ENCODE measurements around the gene DAPK3.
"Not testable (repeated sequence)": the region's sequence is repeated elsewhere in the genome, so short reads cannot be mapped to it uniquely, and the experiment has no call there.

DAPK3 gene

GRCh38 chr19:3975144-3975543 lies 4.2 kb upstream of the DAPK3 start:
- DNase-seq (ENCODE audit: low read depth), result no peak
- TF ChIP-seq CTCF (conservative IDR thresholded peaks at IDR 0.05; ENCODE audit: low read depth, low read length), result no peak
- H3K4me3 ChIP-seq (ENCODE audit: low read length), result no peak overlapping the region

GRCh38 chr19:3970313-3970807 lies 539 bp downstream of the DAPK3 start:
- DNase-seq (ENCODE audit: low read depth), result no peak
- peak overlapping the region; percentile 95 for H3K4me3 ChIP-seq (ENCODE audit: low read length)
- TF ChIP-seq CTCF (conservative IDR thresholded peaks at IDR 0.05; ENCODE audit: low read depth, low read length), result no peak

GRCh38 chr19:3969435-3970312 lies 1.2 kb downstream of the DAPK3 start:
- peak overlapping the region; percentile 95 for H3K4me3 ChIP-seq (ENCODE audit: low read length)
- DNase-seq (ENCODE audit: low read depth), result no peak
- TF ChIP-seq CTCF (conservative IDR thresholded peaks at IDR 0.05; ENCODE audit: low read depth, low read length), result peak; percentile 33

GRCh38 chr19:3968556-3969434 lies 2.1 kb downstream of the DAPK3 start:
- DNase-seq (ENCODE audit: low read depth), result peak; percentile 99
- H3K4me3 ChIP-seq (ENCODE audit: low read length), result peak overlapping the region; percentile 95
- no peak for TF ChIP-seq CTCF (conservative IDR thresholded peaks at IDR 0.05; ENCODE audit: low read depth, low read length)

- DNase-seq (ENCODE audit: low read depth), result not testable (repeated sequence)
- peak overlapping the region; percentile 25 for H3K4me3 ChIP-seq (ENCODE audit: low read length)
Observed at GRCh38 chr19:3967983-3968382, 2.9 kb downstream of the DAPK3 start.

- no peak for TF ChIP-seq CTCF (conservative IDR thresholded peaks at IDR 0.05; ENCODE audit: low read depth, low read length)
- H3K4me3 ChIP-seq (ENCODE audit: low read length), result no peak overlapping the region
- DNase-seq (ENCODE audit: low read depth), result no peak
Observed at GRCh38 chr19:3966051-3967017, 4.6 kb downstream of the DAPK3 start.
